Liver (tissue), 9 donors: Measurements from ENCODE around the gene NSFL1C. TPM values are rescaled to one million over a fixed set of nuclear protein-coding genes. Genes with fewer than 3 reads are reported as not detected.

ENCODE experiments used
- DNase-seq: peaks from one replicate; pipeline ENCODE4 v3.0.0-alpha.2; 2017; ENCODE audit warnings: low spot score
- H3K27ac ChIP-seq, 2 donors: one replicate each; pipeline ENCODE4 v1.7.0; 2013; ENCODE audit warnings: inconsistent platforms in 2 of 2, low read length in 2 of 2, control low read depth in 1 of 2, low read depth in 1 of 2, mild to moderate bottlenecking in 1 of 2
- H3K27me3 ChIP-seq, 4 donors: one replicate each; pipeline versions ENCODE4 v1.6.1 to v1.7.0; 2013; ENCODE audit warnings: low read length in 3 of 4, inconsistent platforms in 1 of 4, mild to moderate bottlenecking in 1 of 4, moderate library complexity in 1 of 4; ENCODE audit not compliant: control insufficient read depth in 4 of 4, insufficient read depth in 4 of 4
- H3K36me3 ChIP-seq, 4 donors: one replicate each; pipeline versions ENCODE4 v1.6.1 to v1.7.0; 2013; ENCODE audit warnings: low read length in 3 of 4, mild to moderate bottlenecking in 3 of 4, low read depth in 1 of 4, moderate library complexity in 1 of 4; ENCODE audit not compliant: control insufficient read depth in 4 of 4, insufficient read depth in 3 of 4
- H3K4me1 ChIP-seq, 4 donors: one replicate each; pipeline versions ENCODE4 v1.6.1 to v1.7.0; 2013; ENCODE audit warnings: low read length in 3 of 4, mild to moderate bottlenecking in 3 of 4, moderate library complexity in 1 of 4; ENCODE audit not compliant: control insufficient read depth in 4 of 4, insufficient read depth in 4 of 4
- H3K4me3 ChIP-seq, 3 donors: one replicate each; pipeline versions ENCODE4 v1.6.1 to v1.7.0; 2013; ENCODE audit warnings: low read length in 3 of 3, control low read depth in 1 of 3, low read depth in 1 of 3, mild to moderate bottlenecking in 1 of 3
- H3K9ac ChIP-seq, 2 donors: one replicate each; pipeline ENCODE4 v1.7.0; 2013; ENCODE audit warnings: low read length in 2 of 2, mild to moderate bottlenecking in 2 of 2, moderate library complexity in 2 of 2, control low read depth in 1 of 2, low read depth in 1 of 2
- H3K9me3 ChIP-seq, 4 donors: one replicate each; pipeline versions ENCODE4 v1.6.1 to v1.7.0; 2013; ENCODE audit warnings: low read length in 3 of 4; ENCODE audit not compliant: control insufficient read depth in 4 of 4
- EGR1 ChIP-seq, 2 donors: IDR thresholded peaks; 2 replicates each; pipeline ENCODE4 v1.6.1; 2016 to 2018; ENCODE audit warnings: antibody characterized with exemption in 2 of 2, low read depth in 2 of 2
- FOXA2 ChIP-seq: IDR thresholded peaks from 2 replicates; pipeline ENCODE4 v1.6.1; 2016; ENCODE audit warnings: antibody characterized with exemption
- GABPA ChIP-seq, 2 donors: IDR thresholded peaks in 1 of 2; conservative IDR thresholded peaks in 1 of 2; 2 replicates each; pipeline ENCODE4 v1.6.1; 2016; ENCODE audit warnings: antibody characterized with exemption in 2 of 2, mild to moderate bottlenecking in 1 of 2, moderate library complexity in 1 of 2
- HNF4A ChIP-seq, 2 donors: conservative IDR thresholded peaks; 2 replicates each; pipeline ENCODE4 v1.6.1; 2016; ENCODE audit warnings: antibody characterized with exemption in 2 of 2, mild to moderate bottlenecking in 2 of 2
- HNF4G ChIP-seq: IDR thresholded peaks from 2 replicates; pipeline ENCODE4 v1.6.1; 2016; ENCODE audit warnings: antibody characterized with exemption
- JUND ChIP-seq, 2 donors: IDR thresholded peaks; 2 replicates each; pipeline ENCODE4 v1.6.1; 2016; ENCODE audit warnings: antibody characterized with exemption in 2 of 2
- MAX ChIP-seq: IDR thresholded peaks from 2 replicates; pipeline ENCODE4 v1.6.1; 2016; ENCODE audit warnings: antibody characterized with exemption
- NR2F2 ChIP-seq: IDR thresholded peaks from 2 replicates; pipeline ENCODE4 v1.6.1; 2016; ENCODE audit warnings: antibody characterized with exemption
- RAD21 ChIP-seq, 2 donors: IDR thresholded peaks; 2 replicates each; pipeline ENCODE4 v1.6.1; 2016; ENCODE audit warnings: antibody characterized with exemption in 2 of 2, mild to moderate bottlenecking in 2 of 2
- RXRA ChIP-seq, 2 donors: IDR thresholded peaks; 2 replicates each; pipeline ENCODE4 v1.6.1; 2017 to 2018; ENCODE audit warnings: antibody characterized with exemption in 2 of 2, mild to moderate bottlenecking in 1 of 2
- TAF1 ChIP-seq: conservative IDR thresholded peaks from 2 replicates; pipeline ENCODE4 v1.6.1; 2016; ENCODE audit warnings: antibody characterized with exemption, mild to moderate bottlenecking
- YY1 ChIP-seq: IDR thresholded peaks from 2 replicates; pipeline ENCODE4 v1.6.1; 2016; ENCODE audit warnings: antibody characterized with exemption, mild to moderate bottlenecking
- ZBTB33 ChIP-seq: IDR thresholded peaks from 2 replicates; pipeline ENCODE4 v1.6.1; 2016; ENCODE audit warnings: antibody characterized with exemption
- WGBS: extraction: QIAGEN DNeasy Blood & Tissue Kit; methylation state at CpG from one replicate; pipeline ENCODE4 v1.1.7; 2013; 5-methylcytosine and 5-hydroxymethylcytosine counted together
- polyA plus RNA-seq, 2 donors: library from polyadenylated mRNA; stranded (reverse) in 1 of 2; unstranded in 1 of 2; fragments of 200-250 nt in 1 of 2; fragments of >200 nt in 1 of 2; fragmentation: Nextera tagmentation in 1 of 2; extraction: Ambion mirVana in 1 of 2; gene quantifications; one replicate each; pipeline versions ENCODE4 v1.2.1 to v1.2.3, GENCODE V29; 2013 to 2015
- total RNA-seq, 2 donors: library from RNA; depleted of rRNA; stranded (reverse); fragments of >200 nt; gene quantifications; one replicate each; pipeline ENCODE4 v1.2.3, GENCODE V29; 2014
- TF ChIP-seq, protein P1 (sequence below): IDR thresholded peaks from 2 replicates; pipeline ENCODE4 v1.6.1; 2016; ENCODE audit warnings: antibody characterized with exemption
- TF ChIP-seq, protein P2 (sequence below): IDR thresholded peaks from 2 replicates; pipeline ENCODE4 v1.6.1; 2016; ENCODE audit warnings: antibody characterized with exemption, mild to moderate bottlenecking
- donor health status: healthy.
- donor health status: healthy.
- donor health status: healthy.
- donor health status: healthy.
- donor health status: healthy.

Gene NSFL1C
- total and polyA plus RNA-seq, 4 donors: 13.7 to 49.0 (median 34.7) TPM

DNA sequence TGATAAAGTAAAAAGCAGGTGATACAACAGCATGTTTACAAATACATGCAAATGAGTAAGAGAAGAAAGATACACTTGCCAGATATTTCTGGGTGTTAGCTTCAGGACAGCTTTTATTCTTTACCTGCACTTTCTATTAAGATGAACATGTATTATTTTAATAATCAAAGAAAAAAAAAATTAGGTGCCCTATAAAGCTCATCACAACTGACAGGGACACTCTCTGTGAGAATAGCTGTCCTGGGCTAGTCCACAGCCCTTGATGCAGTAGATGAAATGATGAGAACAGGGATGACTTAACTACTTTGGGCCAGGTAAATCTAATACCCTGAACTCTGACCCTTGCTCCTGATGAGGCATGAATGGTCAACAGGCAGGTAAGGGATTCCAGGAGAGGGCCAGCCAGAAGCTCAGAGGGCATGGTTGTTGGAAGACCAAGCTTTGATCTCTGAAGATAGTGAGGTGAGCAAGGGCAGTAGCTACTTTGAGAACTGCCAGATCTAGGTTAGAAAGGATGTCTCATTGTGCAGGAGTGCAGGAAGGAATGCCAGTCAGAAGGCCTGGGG lies 15.6 kb downstream of the NSFL1C start:
- no peaks in the 10 kb centered on the region for H3K9me3 ChIP-seq
- no peaks in the 10 kb centered on the region for H3K27me3 ChIP-seq
- H3K27ac ChIP-seq: no peak overlapping the region
- no peak overlapping the region for H3K4me3 ChIP-seq
- H3K36me3 ChIP-seq: peaks cover 17 to 91% (median 85%) of the 10 kb centered on the region in 4 donors
- TF ChIP-seq, protein P1, sequence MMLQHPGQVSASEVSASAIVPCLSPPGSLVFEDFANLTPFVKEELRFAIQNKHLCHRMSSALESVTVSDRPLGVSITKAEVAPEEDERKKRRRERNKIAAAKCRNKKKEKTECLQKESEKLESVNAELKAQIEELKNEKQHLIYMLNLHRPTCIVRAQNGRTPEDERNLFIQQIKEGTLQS: no peak
- TF ChIP-seq HNF4G: no peak
- TF ChIP-seq NR2F2: no peak
- TF ChIP-seq MAX: no peak
- no peak for TF ChIP-seq HNF4A (conservative IDR thresholded peaks at IDR 0.05)
- DNase-seq: no peak
- H3K4me1 ChIP-seq: peaks cover 0 to 8% (median 4%) of the 10 kb centered on the region in 4 donors
- no peak overlapping the region for H3K9ac ChIP-seq

DNA sequence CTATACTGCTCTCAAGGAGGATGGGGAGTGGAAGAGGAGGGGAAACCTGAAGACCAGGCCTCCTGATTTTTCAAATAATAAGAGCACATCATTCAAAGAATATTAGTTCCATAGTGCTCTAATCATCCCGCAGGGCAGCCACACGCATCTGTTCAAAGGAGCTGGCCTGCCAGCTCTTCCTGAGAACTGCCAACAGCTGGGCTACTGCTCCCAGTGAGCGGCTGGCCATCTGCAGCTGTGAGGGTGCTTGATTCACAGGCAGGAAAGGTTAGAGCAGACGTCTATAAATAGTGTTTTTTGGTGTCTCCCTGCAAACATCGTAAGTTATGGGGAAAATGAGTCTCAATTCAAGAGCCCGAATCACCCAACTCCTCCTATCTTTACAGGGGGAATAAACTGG lies 17.3 kb downstream of the NSFL1C start:
- no peaks in the 10 kb centered on the region for H3K27me3 ChIP-seq
- TF ChIP-seq, protein P1: no peak
- no peak for TF ChIP-seq HNF4G
- TF ChIP-seq, protein P2, sequence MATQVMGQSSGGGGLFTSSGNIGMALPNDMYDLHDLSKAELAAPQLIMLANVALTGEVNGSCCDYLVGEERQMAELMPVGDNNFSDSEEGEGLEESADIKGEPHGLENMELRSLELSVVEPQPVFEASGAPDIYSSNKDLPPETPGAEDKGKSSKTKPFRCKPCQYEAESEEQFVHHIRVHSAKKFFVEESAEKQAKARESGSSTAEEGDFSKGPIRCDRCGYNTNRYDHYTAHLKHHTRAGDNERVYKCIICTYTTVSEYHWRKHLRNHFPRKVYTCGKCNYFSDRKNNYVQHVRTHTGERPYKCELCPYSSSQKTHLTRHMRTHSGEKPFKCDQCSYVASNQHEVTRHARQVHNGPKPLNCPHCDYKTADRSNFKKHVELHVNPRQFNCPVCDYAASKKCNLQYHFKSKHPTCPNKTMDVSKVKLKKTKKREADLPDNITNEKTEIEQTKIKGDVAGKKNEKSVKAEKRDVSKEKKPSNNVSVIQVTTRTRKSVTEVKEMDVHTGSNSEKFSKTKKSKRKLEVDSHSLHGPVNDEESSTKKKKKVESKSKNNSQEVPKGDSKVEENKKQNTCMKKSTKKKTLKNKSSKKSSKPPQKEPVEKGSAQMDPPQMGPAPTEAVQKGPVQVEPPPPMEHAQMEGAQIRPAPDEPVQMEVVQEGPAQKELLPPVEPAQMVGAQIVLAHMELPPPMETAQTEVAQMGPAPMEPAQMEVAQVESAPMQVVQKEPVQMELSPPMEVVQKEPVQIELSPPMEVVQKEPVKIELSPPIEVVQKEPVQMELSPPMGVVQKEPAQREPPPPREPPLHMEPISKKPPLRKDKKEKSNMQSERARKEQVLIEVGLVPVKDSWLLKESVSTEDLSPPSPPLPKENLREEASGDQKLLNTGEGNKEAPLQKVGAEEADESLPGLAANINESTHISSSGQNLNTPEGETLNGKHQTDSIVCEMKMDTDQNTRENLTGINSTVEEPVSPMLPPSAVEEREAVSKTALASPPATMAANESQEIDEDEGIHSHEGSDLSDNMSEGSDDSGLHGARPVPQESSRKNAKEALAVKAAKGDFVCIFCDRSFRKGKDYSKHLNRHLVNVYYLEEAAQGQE: no peak
- TF ChIP-seq RXRA (IDR thresholded peaks at IDR 0.05): no peak
- no peak for TF ChIP-seq RAD21 (IDR thresholded peaks at IDR 0.05)
- no peak for TF ChIP-seq FOXA2
- TF ChIP-seq YY1: no peak
- TF ChIP-seq JUND (IDR thresholded peaks at IDR 0.05): no peak
- no peak overlapping the region for H3K4me3 ChIP-seq
- no peaks in the 10 kb centered on the region for H3K9me3 ChIP-seq
- H3K4me1 ChIP-seq: peaks cover 0 to 8% (median 4%) of the 10 kb centered on the region in 4 donors
- 96% methylated on average over 6 of the region's 6 CpGs for WGBS
- no peak for DNase-seq
- H3K9ac ChIP-seq: no peak overlapping the region
- peaks cover 15 to 93% (median 89%) of the 10 kb centered on the region in 4 donors for H3K36me3 ChIP-seq
- no peak overlapping the region for H3K27ac ChIP-seq

DNA sequence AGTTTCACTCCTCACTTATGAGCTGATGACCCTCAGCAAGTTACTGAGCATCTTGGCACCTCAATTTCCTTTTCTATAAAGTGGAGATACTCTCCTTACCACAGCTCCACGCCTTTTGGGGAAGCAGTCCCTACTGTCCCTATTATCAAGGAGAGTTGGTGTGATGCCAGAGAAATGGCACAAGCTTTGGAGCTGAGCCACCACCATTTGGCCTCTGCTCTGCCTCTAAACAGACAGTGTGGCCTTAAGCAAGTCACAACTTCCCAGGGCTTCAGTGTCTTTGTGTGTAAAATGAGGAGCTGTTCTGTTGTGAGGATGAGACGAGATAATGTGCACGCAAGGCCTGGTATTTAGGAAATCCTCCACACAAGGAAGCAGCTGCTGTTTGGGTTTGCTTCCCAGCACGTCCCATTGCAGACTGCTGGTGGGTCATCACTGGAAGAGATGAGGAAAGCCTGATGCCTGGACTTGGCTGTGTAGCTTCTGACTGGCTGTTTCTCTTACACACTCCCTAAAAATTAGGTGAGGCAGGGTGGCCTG lies 18.5 kb downstream of the NSFL1C start:
- H3K36me3 ChIP-seq: peaks cover 25 to 94% (median 90%) of the 10 kb centered on the region in 4 donors
- H3K27ac ChIP-seq: no peak overlapping the region
- WGBS: 85% methylated on average over 4 of the region's 4 CpGs
- no peak overlapping the region for H3K4me3 ChIP-seq
- no peak overlapping the region for H3K9ac ChIP-seq
- H3K4me1 ChIP-seq: peaks cover 0 to 8% (median 4%) of the 10 kb centered on the region in 4 donors
- no peaks in the 10 kb centered on the region for H3K27me3 ChIP-seq
- H3K9me3 ChIP-seq: no peaks in the 10 kb centered on the region
- DNase-seq: no peak
- TF ChIP-seq, protein P2: no peak
- TF ChIP-seq, protein P1: no peak
- TF ChIP-seq HNF4G (no peak), HNF4A (conservative IDR thresholded peaks at IDR 0.05) (no peak), TAF1 (no peak), FOXA2 (no peak), ZBTB33 (no peak), RXRA (IDR thresholded peaks at IDR 0.05) (no peak), EGR1 (IDR thresholded peaks at IDR 0.05; ENCODE audit: low read depth in 2 of 2) (no peak), JUND (IDR thresholded peaks at IDR 0.05) (no peak), GABPA (IDR thresholded peaks at IDR 0.05 in 1 of 2, conservative IDR thresholded peaks at IDR 0.05 in 1 of 2) (no peak), YY1 (no peak)
